SU-DHL-6 (cell line): ENCODE results near the gene SULF2.

ENCODE experiments used
- H2AFZ ChIP-seq: fragments of 200-600 bp; sonication (generic); 2 replicates; pipeline ENCODE4 v1.6.1; 2014; ENCODE audit warnings: low read depth, mild to moderate bottlenecking, moderate library complexity, mixed read lengths, antibody characterized with exemption, low read length; ENCODE audit not compliant: severe bottlenecking
- H3F3A ChIP-seq: fragments of 200-600 bp; shearing (Covaris generic); 2 replicates; pipeline ENCODE4 v1.6.0; 2016; ENCODE audit warnings: antibody characterized with exemption, mild to moderate bottlenecking; ENCODE audit not compliant: insufficient read depth
- H3K27ac ChIP-seq: fragments of 200-600 bp; sonication (generic); 2 replicates; pipeline ENCODE4 v1.5.1; 2016; ENCODE audit warnings: low read depth, mild to moderate bottlenecking, low read length, moderate library complexity, mixed read lengths
- H3K27me3 ChIP-seq: fragments of 200-600 bp; sonication (generic), shearing (Covaris generic); 2 replicates; pipeline ENCODE4 v1.6.0; 2014; ENCODE audit warnings: mild to moderate bottlenecking, low read length
- H3K36me3 ChIP-seq: fragments of 200-600 bp; sonication (generic); 2 replicates; pipeline ENCODE4 v1.6.1; 2014; ENCODE audit warnings: mild to moderate bottlenecking, low read length, mixed read lengths
- H3K4me2 ChIP-seq: fragments of 300-600, 200-600 bp; shearing (Covaris generic), sonication (generic); 2 replicates; pipeline ENCODE4 v1.6.0; 2014; ENCODE audit warnings: low read length, low read depth, mild to moderate bottlenecking; ENCODE audit not compliant: poor library complexity, severe bottlenecking
- H3K4me3 ChIP-seq: fragments of 200-600 bp; sonication (generic); 2 replicates; pipeline ENCODE4 v1.5.1; 2014; ENCODE audit warnings: antibody characterized with exemption, low read length, mild to moderate bottlenecking, mixed read lengths; ENCODE audit not compliant: insufficient read depth, poor library complexity, severe bottlenecking
- H3K79me2 ChIP-seq: fragments of 200-600 bp; sonication (generic); 2 replicates; pipeline ENCODE4 v1.6.1; 2014; ENCODE audit warnings: mild to moderate bottlenecking, low read length, moderate library complexity; ENCODE audit not compliant: insufficient read depth
- H3K9ac ChIP-seq: fragments of 200-600 bp; sonication (generic); 2 replicates; pipeline ENCODE4 v1.7.0; 2014; ENCODE audit warnings: mild to moderate bottlenecking, low read length
- H3K9me2 ChIP-seq: fragments of 200-600 bp; sonication (generic); replicated peaks from 2 replicates; pipeline ENCODE4 v1.6.1; 2014; ENCODE audit warnings: low read length; ENCODE audit not compliant: insufficient read depth
- H3K9me3 ChIP-seq: fragments of 200-600 bp; sonication (generic); 2 replicates; pipeline ENCODE4 v1.6.1; 2014; ENCODE audit warnings: low read length, mixed read lengths; ENCODE audit not compliant: insufficient read depth
- H4K20me1 ChIP-seq: fragments of 200-600 bp; sonication (generic); 2 replicates; pipeline ENCODE4 v1.6.1; 2014; ENCODE audit warnings: low read depth, mild to moderate bottlenecking, antibody characterized with exemption, low read length, moderate library complexity, mixed read lengths
- CTCF ChIP-seq: fragments of 200-600 bp; sonication (generic); IDR thresholded peaks from one replicate; pipeline ENCODE4 v1.5.1; 2017; ENCODE audit warnings: antibody characterized with exemption, mild to moderate bottlenecking, low read length, moderate library complexity; ENCODE audit not compliant: insufficient read depth, poor library complexity, severe bottlenecking
- EZH2phosphoT487 ChIP-seq: fragments of 200-600 bp; sonication (generic), shearing (Covaris generic); conservative IDR thresholded peaks from 2 replicates; pipeline ENCODE4 v1.6.1; 2018; ENCODE audit warnings: mild to moderate bottlenecking, antibody characterized with exemption, low read length, moderate library complexity, mixed read lengths

SULF2 gene

GRCh38 chr20:47743671-47744070 lies 41.6 kb downstream of the SULF2 start:
- Histone ChIP-seq H3K4me3 (no peak overlapping the region), H3K36me3 (no peaks in the 10 kb centered on the region), H3K4me2 (no peak overlapping the region), H3K79me2 (no peaks in the 10 kb centered on the region), H3K27ac (no peak overlapping the region), H3K9me3 (no peaks in the 10 kb centered on the region), H2AFZ (no peak overlapping the region), H3K27me3 (no peaks in the 10 kb centered on the region), H3F3A (no peaks in the 10 kb centered on the region), H3K9ac (no peak overlapping the region), H3K9me2 (no peaks in the 10 kb centered on the region), H4K20me1 (no peaks in the 10 kb centered on the region)
- TF ChIP-seq EZH2phosphoT487 = no peak
- TF ChIP-seq CTCF = no peak

GRCh38 chr20:47741669-47742608 lies 43.3 kb downstream of the SULF2 start:
- no peak for TF ChIP-seq EZH2phosphoT487
- TF ChIP-seq CTCF = no peak
- H3K9me2 ChIP-seq = no peaks in the 10 kb centered on the region
- H2AFZ ChIP-seq = no peak overlapping the region
- no peaks in the 10 kb centered on the region for H3K27me3 ChIP-seq
- no peak overlapping the region for H3K4me3 ChIP-seq
- no peaks in the 10 kb centered on the region for H3K36me3 ChIP-seq
- no peak overlapping the region for H3K9ac ChIP-seq
- no peak overlapping the region for H3K27ac ChIP-seq
- no peak overlapping the region for H3K4me2 ChIP-seq
- H3F3A ChIP-seq = no peaks in the 10 kb centered on the region
- H4K20me1 ChIP-seq = no peaks in the 10 kb centered on the region
- H3K9me3 ChIP-seq = no peaks in the 10 kb centered on the region
- H3K79me2 ChIP-seq = no peaks in the 10 kb centered on the region

- H3K4me3 ChIP-seq = no peak overlapping the region
- H3K79me2 ChIP-seq = no peaks in the 10 kb centered on the region
- H3K36me3 ChIP-seq = no peaks in the 10 kb centered on the region
- H3K9me3 ChIP-seq = no peaks in the 10 kb centered on the region
- no peak overlapping the region for H3K27ac ChIP-seq
- no peak for TF ChIP-seq EZH2phosphoT487
- no peak for TF ChIP-seq CTCF
- no peak overlapping the region for H3K4me2 ChIP-seq
- H2AFZ ChIP-seq = no peak overlapping the region
- no peaks in the 10 kb centered on the region for H4K20me1 ChIP-seq
- no peak overlapping the region for H3K9ac ChIP-seq
- H3K9me2 ChIP-seq = no peaks in the 10 kb centered on the region
- no peaks in the 10 kb centered on the region for H3K27me3 ChIP-seq
- no peaks in the 10 kb centered on the region for H3F3A ChIP-seq
Measured at GRCh38 chr20:47740862-47741184, 44.5 kb downstream of the SULF2 start.
